ENCODE data around the gene CFAP74. TPM values are rescaled to one million over a fixed set of nuclear protein-coding genes. Genes with fewer than 3 reads are reported as not detected.

The CFAP74 gene
- total RNA-seq, 1 donor from 2014 or later: 0.35 TPM

DNA sequence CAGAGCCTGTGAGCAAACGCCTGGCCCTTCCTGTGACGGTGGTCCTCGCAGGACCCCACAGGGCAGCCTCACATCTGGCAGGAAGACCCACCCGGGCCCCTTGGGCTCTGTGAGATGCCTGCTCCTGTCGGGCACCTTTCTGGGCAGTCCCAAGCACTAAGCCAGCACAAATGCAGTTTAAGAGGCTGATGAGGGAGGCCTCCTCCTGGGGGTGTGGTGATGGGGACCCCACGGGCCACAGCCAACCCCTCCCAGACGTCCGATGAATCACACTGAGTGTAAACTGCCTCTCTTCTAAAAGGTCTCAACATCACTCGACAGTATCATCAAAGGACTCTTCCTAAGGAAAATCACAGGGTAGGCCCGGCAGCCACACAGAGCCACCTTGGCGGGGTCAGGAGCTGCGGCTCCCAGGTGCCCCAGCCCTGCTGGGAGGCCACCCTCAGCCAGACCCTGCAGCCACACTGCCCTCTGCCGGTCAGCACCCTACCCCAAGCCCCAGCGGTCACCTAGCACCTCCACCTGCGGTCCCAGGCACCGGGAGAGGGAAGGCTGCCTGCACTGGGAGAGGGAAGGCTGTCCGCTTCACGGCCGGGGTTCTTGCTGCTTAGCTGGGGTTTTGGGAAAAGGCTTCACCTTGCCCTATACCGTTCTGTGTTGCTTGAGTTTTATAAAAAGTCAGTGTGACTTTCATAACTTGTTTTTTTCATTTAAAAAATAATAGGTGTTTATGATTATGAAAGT is 42.8 kb upstream of the CFAP74 start:
- DNase-seq (peak; percentile 93), ATAC-seq (peak; percentile 55)
- H3K9me3 ChIP-seq: no peaks in the 10 kb centered on the region
- H3K36me3 ChIP-seq: no peaks in the 10 kb centered on the region
- no peak overlapping the region for H3K4me3 ChIP-seq
- peak; percentile 73 for TF ChIP-seq CTCF (IDR thresholded peaks at IDR 0.05)
- H3K4me1 ChIP-seq: peaks cover 28% of the 10 kb centered on the region
- peaks cover 3% of the 10 kb centered on the region for H3K27me3 ChIP-seq
- H3K27ac ChIP-seq: peak overlapping the region; percentile 58
- intact Hi-C loops (cut with DNase I): no loop called here

DNA sequence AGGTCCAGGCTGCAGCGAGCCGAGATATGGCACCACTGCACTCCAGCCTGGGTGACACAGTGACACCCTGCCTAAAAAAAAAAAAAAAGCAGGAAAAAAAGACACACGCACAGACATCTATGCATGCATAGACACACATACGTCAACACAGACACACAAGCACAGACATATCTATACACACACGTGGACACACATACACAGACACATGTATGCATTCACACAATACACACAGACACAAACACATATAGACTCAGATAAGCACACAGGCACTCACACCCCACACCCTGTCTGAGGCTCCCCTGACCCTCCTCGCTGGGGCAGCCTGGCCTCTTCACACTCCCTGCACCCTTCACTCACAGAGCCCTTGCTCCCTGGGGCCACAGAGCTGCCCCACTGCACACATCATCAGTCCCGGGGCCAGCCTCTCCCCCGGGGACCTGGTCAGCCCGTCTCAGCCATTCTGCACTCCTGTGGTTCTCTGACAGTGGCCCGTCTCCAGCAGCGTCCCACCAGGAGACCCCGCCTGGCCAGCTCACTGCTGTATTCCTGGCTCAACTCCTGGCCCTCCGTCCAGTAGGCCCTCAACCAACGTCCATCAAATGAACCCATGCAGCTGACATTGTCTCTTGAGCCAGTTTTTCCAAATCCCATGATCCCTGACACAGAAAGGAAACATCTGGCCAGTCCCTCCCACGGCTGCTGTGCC is 42.0 kb upstream of the CFAP74 start:
- no peaks in the 10 kb centered on the region for H3K36me3 ChIP-seq
- peak overlapping the region; percentile 58 for H3K27ac ChIP-seq
- TF ChIP-seq CTCF (IDR thresholded peaks at IDR 0.05): no peak
- peaks cover 28% of the 10 kb centered on the region for H3K4me1 ChIP-seq
- no peak overlapping the region for H3K4me3 ChIP-seq
- H3K9me3 ChIP-seq: no peaks in the 10 kb centered on the region
- no peak for ATAC-seq
- peaks cover 3% of the 10 kb centered on the region for H3K27me3 ChIP-seq
- intact Hi-C loops (cut with DNase I): no loop called here
- no peak for DNase-seq

DNA sequence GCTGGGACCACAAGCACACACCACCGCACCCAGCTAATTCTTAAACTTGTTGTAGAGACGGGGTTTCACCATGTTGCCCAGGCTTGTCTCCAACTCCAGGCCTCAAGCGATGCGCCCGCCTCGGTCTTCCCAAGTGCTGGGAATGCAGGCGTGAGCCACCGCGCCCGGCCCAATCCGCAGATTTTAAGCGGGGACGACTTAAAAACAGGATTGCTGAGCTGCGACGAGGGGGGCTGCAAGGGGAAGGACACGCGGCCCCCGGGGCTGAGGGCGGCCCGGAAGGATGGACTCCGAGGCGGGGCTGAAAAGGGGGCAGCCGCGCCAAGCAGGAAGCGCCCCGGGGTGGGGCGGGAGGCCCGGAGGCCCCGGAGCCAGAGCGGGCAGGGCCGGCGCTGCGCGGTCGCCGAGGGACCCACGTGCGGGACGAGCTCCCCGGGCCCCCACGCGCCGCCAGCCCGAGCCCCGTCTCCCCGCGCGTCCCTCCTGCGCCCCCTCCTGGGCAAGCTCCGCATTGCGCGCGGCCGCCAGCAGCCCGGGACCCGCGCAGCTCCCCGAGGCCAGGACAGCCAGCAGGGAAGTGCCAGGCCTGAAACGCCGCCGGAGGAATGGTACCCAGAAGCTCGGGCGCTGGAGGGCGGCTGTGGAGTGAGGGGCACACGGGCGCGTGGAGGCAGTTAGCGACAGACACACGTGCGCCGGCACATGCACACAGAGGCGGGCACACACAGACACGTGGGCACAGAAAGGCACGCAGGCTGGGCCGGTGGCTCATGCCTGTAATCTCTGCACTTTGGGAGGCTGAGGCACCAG is 41.1 kb upstream of the CFAP74 start:
- H3K4me1 ChIP-seq: peaks cover 27% of the 10 kb centered on the region
- peak; percentile 78 for ATAC-seq
- no peaks in the 10 kb centered on the region for H3K36me3 ChIP-seq
- peak; percentile 74 for TF ChIP-seq CTCF (IDR thresholded peaks at IDR 0.05)
- intact Hi-C loops (cut with DNase I): no loop called here
- DNase-seq: peak; percentile 87
- peak overlapping the region; percentile 29 for H3K4me3 ChIP-seq
- no peaks in the 10 kb centered on the region for H3K9me3 ChIP-seq
- H3K27ac ChIP-seq: no peak overlapping the region
- peaks cover 3% of the 10 kb centered on the region for H3K27me3 ChIP-seq

GRCh38 chr1:2043886-2044285 is 40.3 kb upstream of the CFAP74 start:
- no peaks in the 10 kb centered on the region for H3K36me3 ChIP-seq
- TF ChIP-seq CTCF (IDR thresholded peaks at IDR 0.05): no peak
- ATAC-seq: no peak
- intact Hi-C loops (cut with DNase I): no loop called here
- no peak overlapping the region for H3K4me3 ChIP-seq
- H3K27me3 ChIP-seq: peaks cover 3% of the 10 kb centered on the region
- no peak overlapping the region for H3K27ac ChIP-seq
- no peak for DNase-seq
- H3K4me1 ChIP-seq: peaks cover 21% of the 10 kb centered on the region
- H3K9me3 ChIP-seq: no peaks in the 10 kb centered on the region

GRCh38 chr1:2042830-2043773 is 39.5 kb upstream of the CFAP74 start:
- no peak for ATAC-seq
- intact Hi-C loops (cut with DNase I): no loop called here
- TF ChIP-seq CTCF (IDR thresholded peaks at IDR 0.05): no peak
- Histone ChIP-seq H3K9me3 (no peaks in the 10 kb centered on the region), H3K4me1 (peaks cover 21% of the 10 kb centered on the region), H3K4me3 (no peak overlapping the region), H3K27me3 (peaks cover 3% of the 10 kb centered on the region), H3K36me3 (no peaks in the 10 kb centered on the region), H3K27ac (no peak overlapping the region)
- no peak for DNase-seq
